HEK293 (cell line): ENCODE measurements around the gene NDUFS4.

ENCODE experiments used
- CTCF ChIA-PET: fragments of 350-600 bp; formaldehyde crosslinking; extraction: SDS; loops from one replicate; lab custom pipeline; 2021; ENCODE audit warnings: antibody characterized with exemption; lab: Yijun Ruan, JAX
- POLR2A ChIA-PET: fragments of 300-600 bp; formaldehyde crosslinking; extraction: SDS; loops from one replicate; lab custom pipeline; 2020; ENCODE audit warnings: antibody characterized with exemption, inconsistent platforms; lab: Yijun Ruan, JAX
- H3K27ac ChIP-seq: fragments of 200-500 bp; sonication (Bioruptor generic); 2 replicates; pipeline ENCODE4 v1.5.1; 2014; ENCODE audit warnings: low read depth, low read length, control low read depth, inconsistent platforms; ENCODE audit errors: extremely low read depth
- H3K36me3 ChIP-seq, 2 experiments: fragments of 200-500 bp in 1 of 2; sonication (Bioruptor generic) in 1 of 2; 1 replicate in 1 of 2; 2 replicates in 1 of 2; pipeline ENCODE4 v1.5.1; 2014 to 2017; ENCODE audit warnings: inconsistent platforms in 2 of 2, low read length in 2 of 2; ENCODE audit not compliant: control insufficient read depth in 2 of 2, insufficient read depth in 1 of 2
- H3K4me1 ChIP-seq: fragments of 200-500 bp; sonication (Bioruptor generic); 2 replicates; pipeline ENCODE4 v1.5.1; 2014; ENCODE audit warnings: mild to moderate bottlenecking, low read length, inconsistent platforms; ENCODE audit not compliant: control insufficient read depth, insufficient read depth
- H3K4me3 ChIP-seq: 2 replicates; pipeline ENCODE4 v1.5.1; 2011; ENCODE audit warnings: low read depth, mild to moderate bottlenecking, control low read depth, low read length, moderate library complexity
- H3K9me3 ChIP-seq: fragments of 200-500 bp; sonication (Bioruptor generic); 2 replicates; pipeline ENCODE4 v1.5.1; 2014; ENCODE audit warnings: low read depth, low read length, inconsistent platforms; ENCODE audit not compliant: control insufficient read depth, insufficient read depth
- KLF9 ChIP-seq: fragments of 450-650 bp; formaldehyde crosslinking; IDR thresholded peaks from 2 replicates; pipeline ENCODE4 v1.5.1; 2016; ENCODE audit warnings: missing biosample characterization, missing genetic modification characterization, low read depth
- SALL2 ChIP-seq: fragments of 450-650 bp; formaldehyde crosslinking; IDR thresholded peaks from 2 replicates; pipeline ENCODE4 v1.5.0; 2017; ENCODE audit warnings: missing biosample characterization, mild to moderate bottlenecking, missing genetic modification characterization, borderline replicate concordance
- SETDB1 ChIP-seq: IDR thresholded peaks from one replicate; pipeline ENCODE4 v1.6.1; 2017; ENCODE audit warnings: mild to moderate bottlenecking, low read length, moderate library complexity, mixed read lengths; ENCODE audit not compliant: insufficient read length
- TSHZ1 ChIP-seq: fragments of 450-650 bp; formaldehyde crosslinking; IDR thresholded peaks from 2 replicates; pipeline ENCODE4 v1.5.1; 2016; ENCODE audit warnings: missing biosample characterization, missing genetic modification characterization, borderline replicate concordance
- ZBTB10 ChIP-seq: fragments of 450-650 bp; formaldehyde crosslinking; IDR thresholded peaks from 2 replicates; pipeline ENCODE4 v1.5.1; 2016; ENCODE audit warnings: missing biosample characterization, missing genetic modification characterization
- ZBTB11 ChIP-seq: fragments of 450-650 bp; formaldehyde crosslinking; conservative IDR thresholded peaks from 2 replicates; pipeline ENCODE4 v1.5.1; 2016; ENCODE audit warnings: low read depth, missing biosample characterization, missing genetic modification characterization
- ZFP3 ChIP-seq: fragments of 450-650 bp; formaldehyde crosslinking; IDR thresholded peaks from 2 replicates; pipeline ENCODE4 v1.5.1; 2016; ENCODE audit warnings: low read depth, missing biosample characterization, missing genetic modification characterization
- ZNF157 ChIP-seq: fragments of 450-650 bp; formaldehyde crosslinking; IDR thresholded peaks from 2 replicates; pipeline ENCODE4 v1.5.1; 2016; ENCODE audit warnings: missing biosample characterization, missing genetic modification characterization
- ZNF16 ChIP-seq: fragments of 450-650 bp; formaldehyde crosslinking; IDR thresholded peaks from 2 replicates; pipeline ENCODE4 v1.5.1; 2016; ENCODE audit warnings: low read depth, missing biosample characterization, missing genetic modification characterization
- ZNF202 ChIP-seq: fragments of 450-650 bp; formaldehyde crosslinking; IDR thresholded peaks from 2 replicates; pipeline ENCODE4 v1.5.1; 2016; ENCODE audit warnings: missing biosample characterization, missing genetic modification characterization, borderline replicate concordance
- ZNF280D ChIP-seq: fragments of 450-650 bp; formaldehyde crosslinking; IDR thresholded peaks from 2 replicates; pipeline ENCODE4 v1.5.1; 2016; ENCODE audit warnings: missing biosample characterization, missing genetic modification characterization
- ZNF350 ChIP-seq: fragments of 450-650 bp; formaldehyde crosslinking; IDR thresholded peaks from 2 replicates; pipeline ENCODE4 v1.5.0; 2017; ENCODE audit warnings: missing biosample characterization, mild to moderate bottlenecking, missing genetic modification characterization
- ZNF433 ChIP-seq: fragments of 450-650 bp; formaldehyde crosslinking; IDR thresholded peaks from 2 replicates; pipeline ENCODE4 v1.5.1; 2016; ENCODE audit warnings: missing biosample characterization, missing genetic modification characterization, low read depth
- ZNF514 ChIP-seq: fragments of 450-650 bp; formaldehyde crosslinking; IDR thresholded peaks from 2 replicates; pipeline ENCODE4 v1.5.1; 2016; ENCODE audit warnings: missing biosample characterization, missing genetic modification characterization
- ZNF529 ChIP-seq: fragments of 450-650 bp; formaldehyde crosslinking; IDR thresholded peaks from 2 replicates; pipeline ENCODE4 v1.5.1; 2017; ENCODE audit warnings: missing genetic modification characterization, missing biosample characterization; ENCODE audit not compliant: insufficient replicate concordance
- ZNF571 ChIP-seq: fragments of 450-650 bp; formaldehyde crosslinking; IDR thresholded peaks from 2 replicates; pipeline ENCODE4 v1.5.0; 2017; ENCODE audit warnings: missing biosample characterization, missing genetic modification characterization
- ZNF76 ChIP-seq: fragments of 450-650 bp; formaldehyde crosslinking; IDR thresholded peaks from 2 replicates; pipeline ENCODE4; 2016; ENCODE audit warnings: low read depth, missing biosample characterization, missing genetic modification characterization, borderline replicate concordance
- ZNF776 ChIP-seq: fragments of 450-650 bp; formaldehyde crosslinking; IDR thresholded peaks from 2 replicates; pipeline ENCODE4 v1.5.0; 2017; ENCODE audit warnings: missing biosample characterization, missing genetic modification characterization, borderline replicate concordance
- ZNF837 ChIP-seq: fragments of 450-650 bp; formaldehyde crosslinking; IDR thresholded peaks from 2 replicates; pipeline ENCODE4 v1.5.1; 2016; ENCODE audit warnings: missing biosample characterization, missing genetic modification characterization
- ZSCAN30 ChIP-seq: fragments of 450-650 bp; IDR thresholded peaks from 2 replicates; pipeline ENCODE4 v1.5.1; 2018; ENCODE audit warnings: missing biosample characterization, mild to moderate bottlenecking, missing genetic modification characterization, moderate library complexity

Gene NDUFS4

GRCh38 chr5:53613061-53613460 is 52.6 kb downstream of the NDUFS4 start:
- H3K36me3 ChIP-seq = no peaks in the 10 kb centered on the region
- ChIA-PET CTCF (no interaction called here), POLR2A (no interaction called here)
- H3K4me1 ChIP-seq = no peaks in the 10 kb centered on the region
- no peaks in the 10 kb centered on the region for H3K9me3 ChIP-seq
- H3K27ac ChIP-seq = no peak overlapping the region
- TF ChIP-seq TSHZ1 = no peak
- no peak for TF ChIP-seq ZNF157 (tag by site-specific recombination)
- TF ChIP-seq ZNF514 (tag by site-specific recombination) = no peak
- TF ChIP-seq SALL2 (tag by site-specific recombination) = no peak
- no peak for TF ChIP-seq ZNF837 (tag by site-specific recombination)
- no peak for TF ChIP-seq ZNF16
- no peak for TF ChIP-seq ZNF433 (tag by site-specific recombination)
- TF ChIP-seq KLF9 = no peak
- TF ChIP-seq ZNF571 = no peak
- TF ChIP-seq ZNF350 (tag by site-specific recombination) = no peak
- no peak for TF ChIP-seq ZNF76 (tag by site-specific recombination)
- TF ChIP-seq ZNF776 = no peak
- H3K4me3 ChIP-seq = no peak overlapping the region

GRCh38 chr5:53613536-53613935 is 53.1 kb downstream of the NDUFS4 start:
- Histone ChIP-seq H3K4me3 (no peak overlapping the region), H3K4me1 (no peaks in the 10 kb centered on the region), H3K36me3 (no peaks in the 10 kb centered on the region), H3K27ac (no peak overlapping the region), H3K9me3 (no peaks in the 10 kb centered on the region)
- POLR2A ChIA-PET = no interaction called here
- CTCF ChIA-PET = no interaction called here
- TF ChIP-seq ZBTB10 (tag by site-specific recombination) (no peak), ZFP3 (tag by site-specific recombination) (no peak), ZNF529 (tag by site-specific recombination) (no peak), ZNF202 (tag by site-specific recombination) (no peak), ZNF280D (no peak), SETDB1 (no peak), ZSCAN30 (tag by site-specific recombination) (no peak), ZBTB11 (tag by site-specific recombination) (no peak)
